Measurements from ENCODE around the gene GLT6D1.

- TF ChIP-seq POLR2A (IDR thresholded peaks at IDR 0.05) (no peak), CTCF (IDR thresholded peaks at IDR 0.05 in 8 of 11, conservative IDR thresholded peaks at IDR 0.05 in 3 of 11) (no peak), POLR2AphosphoS5 (IDR thresholded peaks at IDR 0.05) (no peak)
Observed at GRCh38 chr9:135579356-135579755, 60.0 kb downstream of the GLT6D1 start.

Data from spleen (tissue), 7 donors.